Measurements from ENCODE around the gene GNB1. TPM values are rescaled to one million over a fixed set of nuclear protein-coding genes. Genes with fewer than 3 reads are reported as not detected.
A peak's percentile ranks its signal among the peaks of the same experiment; 100 is the strongest.

Gene GNB1
- total and polyA plus RNA-seq, 9 of the 15 experiments (the other 6 are each of a cell fraction or from before 2014, with no cell fraction given) = 34.3 to 388 (median 114) TPM

GRCh38 chr1:1780598-1781525 is 110.0 kb downstream of the GNB1 start:
- FAIRE-seq = no peak
- H3K36me3 ChIP-seq (ENCODE audit: control insufficient read depth, insufficient read depth, low read length) = peaks cover 25% of the 10 kb centered on the region; the same call in 2 of the 3 replicates
- H4K20me1 ChIP-seq (replicated peaks; ENCODE audit: control insufficient read depth, insufficient read depth, low read length) = peaks cover 8% of the 10 kb centered on the region; the same call in 1 of the 2 replicates
- no peaks in the 10 kb centered on the region for H3K27me3 ChIP-seq (ENCODE audit: control insufficient read depth in 2 of 2, insufficient read depth in 2 of 2, low read length in 2 of 2)
- intact Hi-C loops (cut with micrococcal nuclease) = loop anchor here (2.0 kb wide), 1 partner anchor 126 kb away; no protein-coding TSS in a partner anchor
- DNase-seq (ENCODE audit: extremely low read depth in 1 of 4, low spot score in 3 of 4) = no peak
- no peaks in the 10 kb centered on the region for H3K9me3 ChIP-seq (replicated peaks; ENCODE audit: control insufficient read depth, insufficient read depth, low read depth, low read length)
- BruUV-seq (replicated peaks) = no TSS peak
- POLR2A ChIA-PET = interaction anchor here (0.5 to 2.3 kb wide), 13 partner anchors 8 to 502 kb away, joined by 3 to 12 read pairs (median 4); no protein-coding TSS in a partner anchor
- no peaks in the 10 kb centered on the region for H3K9me1 ChIP-seq (ENCODE audit: control insufficient read depth, insufficient read depth, low read length)
- H3K9ac ChIP-seq (ENCODE audit: insufficient read depth in 1 of 2, low read depth in 2 of 2, low read length in 2 of 2) = peak overlapping the region; percentile 86 to 96
- in situ Hi-C loops (cut with MboI) = no loop called here
- 65% methylated on average over 7 of the region's 7 CpGs for WGBS (ENCODE audit: insufficient coverage, low coverage, missing lambda C conversion rate)
- peaks cover 25% of the 10 kb centered on the region for H3K79me2 ChIP-seq (ENCODE audit: control insufficient read depth, insufficient read depth, low read length)
- peak overlapping the region; percentile 46; the same call in 1 of the 2 replicates for H2AFZ ChIP-seq (ENCODE audit: low read depth, low read length)
- peaks cover 59 to 68% of the 10 kb centered on the region in 2 experiments for H3K4me1 ChIP-seq (replicated peaks in 1 of 2; ENCODE audit: control insufficient read depth in 2 of 2, insufficient read depth in 2 of 2, low read length in 2 of 2)
- peak overlapping the region; percentile 30; the same call in 1 of the 2 replicates for H3K4me2 ChIP-seq (ENCODE audit: insufficient read depth, low read length)
- peak; percentile 3; the same call in 1 of the 3 replicates for ATAC-seq
- H3K27ac ChIP-seq (ENCODE audit: extremely low read depth, low read depth, low read length) = peak overlapping the region; percentile 94
- no peak overlapping the region for H3K4me3 ChIP-seq
- CTCF ChIA-PET (ENCODE audit: low intra/inter-chr PET ratio) = interaction anchor here (0.6 kb wide), 1 partner anchor 75 kb away, joined by 3 read pairs; no protein-coding TSS in a partner anchor
- TF ChIP-seq NR2C2 (CRISPR knock-in tag; IDR thresholded peaks at IDR 0.05) (no peak), NR2C2 (tag; IDR thresholded peaks at IDR 0.05) (peak; percentile 53; the same call in 1 of the 2 replicates), HNRNPL (IDR thresholded peaks at IDR 0.05; ENCODE audit: low read depth, low read length) (0 out of 2 replicates have a peak, but pooled peaks have one; percentile 1), SIN3B (IDR thresholded peaks at IDR 0.05; ENCODE audit: low read depth) (0 out of 2 replicates have a peak, but pooled peaks have one; percentile 5), PHF21A (IDR thresholded peaks at IDR 0.05; ENCODE audit: borderline replicate concordance, low read depth) (no peak), HDAC8 (tag; IDR thresholded peaks at IDR 0.05) (no peak), ZSCAN29 (IDR thresholded peaks at IDR 0.05) (no peak), JUND (IDR thresholded peaks at IDR 0.05; ENCODE audit: borderline replicate concordance, low read depth, low read length) (no peak; the same call in 1 of the 2 replicates), JUND (tag; IDR thresholded peaks at IDR 0.05; ENCODE audit: borderline replicate concordance, low read depth, low read length) (0 out of 3 replicates have a peak, but pooled peaks have one; percentile 5), ELF1 (tag; IDR thresholded peaks at IDR 0.05) (no peak; the same call in 1 of the 2 replicates), ZNF277 (CRISPR knock-in tag; IDR thresholded peaks at IDR 0.05; ENCODE audit: borderline replicate concordance) (no peak), PBX2 (CRISPR knock-in tag; IDR thresholded peaks at IDR 0.05; ENCODE audit: low read depth) (no peak), PBX2 (tag; conservative IDR thresholded peaks at IDR 0.05; ENCODE audit: low read depth) (no peak), ZNF274 (IDR thresholded peaks at IDR 0.05; ENCODE audit: borderline replicate concordance, low read depth, low read length) (no peak)
- TF ChIP-seq, protein P1, sequence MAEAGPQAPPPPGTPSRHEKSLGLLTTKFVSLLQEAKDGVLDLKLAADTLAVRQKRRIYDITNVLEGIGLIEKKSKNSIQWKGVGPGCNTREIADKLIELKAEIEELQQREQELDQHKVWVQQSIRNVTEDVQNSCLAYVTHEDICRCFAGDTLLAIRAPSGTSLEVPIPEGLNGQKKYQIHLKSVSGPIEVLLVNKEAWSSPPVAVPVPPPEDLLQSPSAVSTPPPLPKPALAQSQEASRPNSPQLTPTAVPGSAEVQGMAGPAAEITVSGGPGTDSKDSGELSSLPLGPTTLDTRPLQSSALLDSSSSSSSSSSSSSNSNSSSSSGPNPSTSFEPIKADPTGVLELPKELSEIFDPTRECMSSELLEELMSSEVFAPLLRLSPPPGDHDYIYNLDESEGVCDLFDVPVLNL (CRISPR knock-in tag; IDR thresholded peaks at IDR 0.05; ENCODE audit: low read depth) = no peak
